Measurements from ENCODE around the gene B3GNT3.

GRCh38 chr19:17790059-17790780 lies 4.7 kb upstream of the B3GNT3 start:
- TF ChIP-seq CTCF (IDR thresholded peaks at IDR 0.05) (no peak), POLR2AphosphoS5 (IDR thresholded peaks at IDR 0.05) (no peak), POLR2A (IDR thresholded peaks at IDR 0.05; ENCODE audit: low read depth) (no peak), EP300 (IDR thresholded peaks at IDR 0.05) (no peak)

All from esophagus muscularis mucosa (tissue), 4 donors.